Esophagus squamous epithelium (tissue), 5 donors: ENCODE measurements around the gene RCAN2. TPM values are rescaled to one million over a fixed set of nuclear protein-coding genes. Genes with fewer than 3 reads are reported as not detected.

ENCODE experiments used
- DNase-seq: peaks from one replicate; lab custom pipeline; 2025; lab: John Stamatoyannopoulos, UW
- H3K27ac ChIP-seq, 4 donors: fragments of 200-600 bp; sonication (generic); one replicate each; pipeline ENCODE4 v1.5.1; 2016 to 2019; ENCODE audit warnings: mild to moderate bottlenecking in 1 of 4
- H3K27me3 ChIP-seq, 4 donors: fragments of 200-600 bp; sonication (generic); 1 replicate in 3 of 4; 2 replicates in 1 of 4; pipeline versions ENCODE4 v1.5.1 to v1.6.0; 2017 to 2021; ENCODE audit warnings: antibody characterized with exemption in 1 of 4
- H3K36me3 ChIP-seq, 3 donors: fragments of 200-600 bp; sonication (generic); one replicate each; pipeline ENCODE4 v1.5.1; 2016 to 2019
- H3K4me1 ChIP-seq, 3 donors: fragments of 200-600 bp; sonication (generic); one replicate each; pipeline ENCODE4 v1.5.1; 2017 to 2019
- H3K4me3 ChIP-seq, 4 donors: fragments of 200-600 bp; sonication (generic); 1 replicate in 3 of 4; 2 replicates in 1 of 4; pipeline ENCODE4 v1.5.1; 2016 to 2019; ENCODE audit warnings: mild to moderate bottlenecking in 2 of 4, moderate library complexity in 1 of 4
- H3K9me3 ChIP-seq, 3 donors: fragments of 200-600 bp; sonication (generic); one replicate each; pipeline ENCODE4 v1.5.1; 2016 to 2019
- CTCF ChIP-seq, 6 experiments: fragments of 450-650 bp in 4 of 6; fragments of 200-600 bp in 2 of 6; sonication (generic) in 2 of 6; IDR thresholded peaks; one replicate each; pipeline ENCODE4 v1.5.1; 2016 to 2019; ENCODE audit warnings: antibody characterized with exemption in 6 of 6, mild to moderate bottlenecking in 4 of 6, moderate library complexity in 4 of 6
- POLR2A ChIP-seq, 4 donors: fragments of 450-650 bp; IDR thresholded peaks; one replicate each; pipeline ENCODE4 v1.6.1; 2017; ENCODE audit warnings: antibody characterized with exemption in 4 of 4, mild to moderate bottlenecking in 4 of 4, moderate library complexity in 3 of 4
- whole genome bisulfite sequencing, 2 donors: methylation state at CpG; one replicate each; pipeline ENCODE4 v1.1.5; 2018; 5-methylcytosine and 5-hydroxymethylcytosine counted together
- intact Hi-C: fragments of 100-400 bp; cut with DNase I; formaldehyde crosslinking; loops from one replicate; pipeline ENCODE4 v1.15.0; 2022
- total RNA-seq, 4 donors: library from RNA; depleted of rRNA; stranded (reverse); fragments of >200 nt; gene quantifications; one replicate each; pipeline ENCODE4 v1.1.0, GENCODE V29; 2016
- donor health status: DM: yes; HTN: yes; CAD: no.

The RCAN2 gene
- total RNA-seq, 4 donors from 2014 or later: 1.4 to 12.4 (median 4.0) TPM

- H3K27me3 ChIP-seq: no peaks in the 10 kb centered on the region
- intact Hi-C loops: no loop called here
- DNase-seq: no peak
- no peaks in the 10 kb centered on the region for H3K36me3 ChIP-seq
- WGBS, 2 donors: 52 to 65% methylated on average over 2 of the region's 2 CpGs
- H3K9me3 ChIP-seq: no peaks in the 10 kb centered on the region
- peaks cover 0 to 17% (median 0%) of the 10 kb centered on the region in 3 donors for H3K4me1 ChIP-seq
- no peak for TF ChIP-seq POLR2A (IDR thresholded peaks at IDR 0.05)
- no peak for TF ChIP-seq CTCF (IDR thresholded peaks at IDR 0.05)
- H3K27ac ChIP-seq: no peak overlapping the region
- H3K4me3 ChIP-seq: no peak overlapping the region
Measured at GRCh38 chr6:46381057-46381456, 110.2 kb downstream of the RCAN2 start.

DNA sequence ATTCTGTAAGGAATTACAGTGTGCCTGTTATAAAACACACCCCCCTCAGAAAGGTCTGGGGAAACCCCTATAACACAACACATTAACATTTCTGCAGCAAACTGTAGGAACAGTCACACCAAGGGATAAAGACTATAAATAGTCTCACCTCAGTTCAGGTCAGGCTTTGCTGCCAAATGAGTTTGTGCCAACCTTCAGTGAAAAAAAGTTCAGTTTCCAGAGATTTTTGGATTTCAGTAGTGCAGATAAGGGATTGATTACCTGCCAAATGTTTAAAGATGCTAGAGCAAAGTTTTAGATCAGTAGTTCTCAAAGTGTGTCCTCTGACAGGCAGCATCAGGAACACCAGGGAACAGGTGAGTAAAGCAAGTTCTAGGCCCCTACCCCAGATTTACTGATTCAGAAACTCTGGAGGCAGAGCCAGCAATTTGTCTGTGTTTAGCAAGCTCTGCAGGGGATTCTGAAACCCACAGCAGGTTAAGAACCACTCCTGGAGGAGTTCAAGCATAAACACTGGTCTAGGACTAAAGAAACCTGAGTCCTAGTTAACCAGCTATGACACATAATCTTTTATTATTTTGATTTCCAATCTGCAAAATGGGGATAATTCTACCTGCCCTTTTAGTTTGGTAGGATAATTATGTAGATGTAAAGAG, 111.0 kb downstream of the RCAN2 start:
- intact Hi-C loops: no loop called here
- H3K27me3 ChIP-seq: no peaks in the 10 kb centered on the region
- peaks cover 0 to 17% (median 0%) of the 10 kb centered on the region in 3 donors for H3K4me1 ChIP-seq
- no peak overlapping the region for H3K27ac ChIP-seq
- DNase-seq: no peak
- TF ChIP-seq POLR2A (IDR thresholded peaks at IDR 0.05): no peak
- no peak for TF ChIP-seq CTCF (IDR thresholded peaks at IDR 0.05)
- H3K9me3 ChIP-seq: no peaks in the 10 kb centered on the region
- H3K36me3 ChIP-seq: no peaks in the 10 kb centered on the region
- no peak overlapping the region for H3K4me3 ChIP-seq

- peaks cover 0 to 17% (median 4%) of the 10 kb centered on the region in 3 donors for H3K4me1 ChIP-seq
- no peak overlapping the region for H3K27ac ChIP-seq
- 78 to 88% methylated on average over 2 of the region's 2 CpGs for WGBS, 2 donors
- H3K27me3 ChIP-seq: no peaks in the 10 kb centered on the region
- TF ChIP-seq CTCF (IDR thresholded peaks at IDR 0.05): no peak
- TF ChIP-seq POLR2A (IDR thresholded peaks at IDR 0.05): no peak
- no peaks in the 10 kb centered on the region for H3K36me3 ChIP-seq
- H3K4me3 ChIP-seq: no peak overlapping the region
- intact Hi-C loops: no loop called here
- no peaks in the 10 kb centered on the region for H3K9me3 ChIP-seq
- DNase-seq: no peak
Measured at GRCh38 chr6:46378882-46379416, 112.3 kb downstream of the RCAN2 start.

DNA sequence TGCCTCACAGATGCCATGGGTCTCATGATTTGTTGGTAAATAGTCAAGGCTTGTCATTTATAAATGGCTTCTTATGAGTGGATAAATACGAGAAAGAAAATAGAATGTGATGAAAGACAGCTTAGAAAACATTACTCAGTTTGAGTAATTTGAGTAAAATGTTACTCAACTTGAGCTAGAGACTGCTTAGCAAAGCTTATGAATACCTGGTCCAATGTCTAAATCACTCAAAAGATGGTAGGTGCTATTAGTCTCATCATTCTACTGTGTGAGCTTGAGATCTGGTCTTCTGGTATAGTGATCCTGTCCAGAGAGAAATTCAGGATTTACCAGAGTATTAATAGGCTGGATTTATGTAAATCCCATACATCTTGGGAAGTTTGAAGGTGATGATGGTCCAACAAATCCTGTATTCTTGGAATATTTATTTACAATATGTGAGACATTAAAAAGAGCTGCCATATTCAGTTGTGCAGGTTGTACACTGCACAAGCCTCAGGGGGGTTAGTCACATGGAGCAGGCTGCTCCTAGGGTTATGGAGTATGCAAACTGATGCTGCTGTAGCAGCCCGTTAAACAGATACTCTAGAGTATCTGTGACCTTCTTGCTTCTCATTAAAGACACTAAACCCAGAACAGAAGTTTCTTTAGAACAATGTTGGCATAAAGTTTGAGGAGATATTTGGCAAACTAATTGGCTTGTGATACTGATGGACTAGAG, 112.9 kb downstream of the RCAN2 start:
- Histone ChIP-seq H3K4me3 (no peak overlapping the region), H3K9me3 (no peaks in the 10 kb centered on the region), H3K4me1 (peaks cover 0 to 17% (median 4%) of the 10 kb centered on the region in 3 donors), H3K27ac (no peak overlapping the region), H3K27me3 (no peaks in the 10 kb centered on the region), H3K36me3 (no peaks in the 10 kb centered on the region)
- no peak for DNase-seq
- TF ChIP-seq CTCF (IDR thresholded peaks at IDR 0.05): no peak
- no peak for TF ChIP-seq POLR2A (IDR thresholded peaks at IDR 0.05)
- 49 to 81% methylated on average over 2 of the region's 2 CpGs for WGBS, 2 donors
- intact Hi-C loops: no loop called here

DNA sequence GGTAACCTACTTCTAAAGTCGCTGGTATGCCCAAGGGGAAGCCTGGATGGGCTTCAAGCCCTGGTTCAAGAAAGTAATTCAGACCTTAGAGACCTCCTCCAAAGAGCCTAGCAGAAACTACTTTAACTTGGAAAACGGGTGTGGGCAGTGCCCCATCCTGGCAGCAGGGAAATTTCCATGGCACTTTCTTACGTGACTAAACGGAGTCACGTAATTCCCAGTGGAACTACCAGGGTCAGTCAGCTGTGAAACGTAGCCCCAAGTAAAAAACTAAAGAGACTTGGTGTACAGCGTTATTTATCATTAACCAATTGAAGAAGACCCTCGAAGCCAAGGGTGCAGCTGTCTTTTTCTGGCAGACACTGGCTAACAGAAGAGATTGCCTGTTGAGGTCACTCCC, 114.0 kb downstream of the RCAN2 start:
- no peak overlapping the region for H3K27ac ChIP-seq

More for the DNA sequence above, 114.0 kb downstream of the RCAN2 start:
- DNase-seq: no peak
- Histone ChIP-seq H3K4me3 (no peak overlapping the region), H3K36me3 (no peaks in the 10 kb centered on the region), H3K4me1 (peaks cover 0 to 17% (median 4%) of the 10 kb centered on the region in 3 donors), H3K9me3 (no peaks in the 10 kb centered on the region), H3K27me3 (no peaks in the 10 kb centered on the region)
- TF ChIP-seq CTCF (IDR thresholded peaks at IDR 0.05) (no peak), POLR2A (IDR thresholded peaks at IDR 0.05) (no peak)
- intact Hi-C loops: no loop called here
- 47 to 64% methylated on average over 4 to 8 of the region's 8 CpGs for WGBS, 2 donors
